Measurements from ENCODE around the gene KCNN1.
A peak's percentile ranks its signal among the peaks of the same experiment; 100 is the strongest.

KCNN1 gene

GRCh38 chr19:18029617-18030338 is 62.9 kb downstream of the KCNN1 start (continued):
- TF ChIP-seq ZNF704 (tag by site-specific recombination; IDR thresholded peaks at IDR 0.05), result no peak
- no peak for TF ChIP-seq ZNF239 (tag by site-specific recombination; IDR thresholded peaks at IDR 0.05)
- TF ChIP-seq ZNF768 (tag by site-specific recombination; IDR thresholded peaks at IDR 0.05), result peak; percentile 95; the same call in 1 of the 2 replicates
- peak; percentile 100 for TF ChIP-seq ZNF792 (tag by site-specific recombination; IDR thresholded peaks at IDR 0.05)
- no peak for TF ChIP-seq ZNF175 (tag by site-specific recombination; IDR thresholded peaks at IDR 0.05)
- no peak for TF ChIP-seq ZNF423 (tag by site-specific recombination; IDR thresholded peaks at IDR 0.05)
- TF ChIP-seq ZNF133 (tag by site-specific recombination; IDR thresholded peaks at IDR 0.05), result no peak
- peak; percentile 53; the same call in 1 of the 2 replicates for TF ChIP-seq ZIC2 (tag by site-specific recombination; IDR thresholded peaks at IDR 0.05)
- no peak for TF ChIP-seq ZNF561 (tag by site-specific recombination; IDR thresholded peaks at IDR 0.05; ENCODE audit: borderline replicate concordance)
- peak; percentile 29; the same call in 1 of the 2 replicates for TF ChIP-seq KLF16 (tag by site-specific recombination; IDR thresholded peaks at IDR 0.05)
- TF ChIP-seq ZNF398 (tag by site-specific recombination; IDR thresholded peaks at IDR 0.05), result no peak
- TF ChIP-seq ZNF548 (tag by site-specific recombination; IDR thresholded peaks at IDR 0.05), result no peak
- no peak for TF ChIP-seq ZNF350 (tag by site-specific recombination; IDR thresholded peaks at IDR 0.05)
- TF ChIP-seq BCL11A (tag by site-specific recombination; IDR thresholded peaks at IDR 0.05; ENCODE audit: low read depth), result 0 out of 2 replicates have a peak, but pooled peaks have one; percentile 26
- no peak for TF ChIP-seq ZFP37 (tag by site-specific recombination; IDR thresholded peaks at IDR 0.05)
- TF ChIP-seq KLF10 (tag by site-specific recombination; IDR thresholded peaks at IDR 0.05), result no peak
- TF ChIP-seq ZNF2 (tag by site-specific recombination; IDR thresholded peaks at IDR 0.05), result no peak
- TF ChIP-seq ZNF24 (tag by site-specific recombination; IDR thresholded peaks at IDR 0.05), result 0 out of 2 replicates have a peak, but pooled peaks have one; percentile 42
- TF ChIP-seq, protein P1, sequence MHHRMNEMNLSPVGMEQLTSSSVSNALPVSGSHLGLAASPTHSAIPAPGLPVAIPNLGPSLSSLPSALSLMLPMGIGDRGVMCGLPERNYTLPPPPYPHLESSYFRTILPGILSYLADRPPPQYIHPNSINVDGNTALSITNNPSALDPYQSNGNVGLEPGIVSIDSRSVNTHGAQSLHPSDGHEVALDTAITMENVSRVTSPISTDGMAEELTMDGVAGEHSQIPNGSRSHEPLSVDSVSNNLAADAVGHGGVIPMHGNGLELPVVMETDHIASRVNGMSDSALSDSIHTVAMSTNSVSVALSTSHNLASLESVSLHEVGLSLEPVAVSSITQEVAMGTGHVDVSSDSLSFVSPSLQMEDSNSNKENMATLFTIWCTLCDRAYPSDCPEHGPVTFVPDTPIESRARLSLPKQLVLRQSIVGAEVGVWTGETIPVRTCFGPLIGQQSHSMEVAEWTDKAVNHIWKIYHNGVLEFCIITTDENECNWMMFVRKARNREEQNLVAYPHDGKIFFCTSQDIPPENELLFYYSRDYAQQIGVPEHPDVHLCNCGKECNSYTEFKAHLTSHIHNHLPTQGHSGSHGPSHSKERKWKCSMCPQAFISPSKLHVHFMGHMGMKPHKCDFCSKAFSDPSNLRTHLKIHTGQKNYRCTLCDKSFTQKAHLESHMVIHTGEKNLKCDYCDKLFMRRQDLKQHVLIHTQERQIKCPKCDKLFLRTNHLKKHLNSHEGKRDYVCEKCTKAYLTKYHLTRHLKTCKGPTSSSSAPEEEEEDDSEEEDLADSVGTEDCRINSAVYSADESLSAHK (tag by site-specific recombination; IDR thresholded peaks at IDR 0.05), result no peak
- TF ChIP-seq ZBTB48 (tag by site-specific recombination; IDR thresholded peaks at IDR 0.05), result no peak
- no peak for TF ChIP-seq ZNF830 (tag by site-specific recombination; IDR thresholded peaks at IDR 0.05; ENCODE audit: low read depth)
- TF ChIP-seq ZNF37A (tag by site-specific recombination; IDR thresholded peaks at IDR 0.05), result no peak
- no peak for TF ChIP-seq OVOL3 (tag by site-specific recombination; IDR thresholded peaks at IDR 0.05)
- TF ChIP-seq, protein P2, sequence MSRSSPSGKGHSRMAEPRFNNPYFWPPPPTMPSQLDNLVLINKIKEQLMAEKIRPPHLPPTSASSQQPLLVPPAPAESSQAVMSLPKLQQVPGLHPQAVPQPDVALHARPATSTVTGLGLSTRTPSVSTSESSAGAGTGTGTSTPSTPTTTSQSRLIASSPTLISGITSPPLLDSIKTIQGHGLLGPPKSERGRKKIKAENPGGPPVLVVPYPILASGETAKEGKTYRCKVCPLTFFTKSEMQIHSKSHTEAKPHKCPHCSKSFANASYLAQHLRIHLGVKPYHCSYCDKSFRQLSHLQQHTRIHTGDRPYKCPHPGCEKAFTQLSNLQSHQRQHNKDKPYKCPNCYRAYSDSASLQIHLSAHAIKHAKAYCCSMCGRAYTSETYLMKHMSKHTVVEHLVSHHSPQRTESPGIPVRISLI (tag by site-specific recombination; IDR thresholded peaks at IDR 0.05), result peak; percentile 95
- no peak for TF ChIP-seq ZNF621 (tag by site-specific recombination; IDR thresholded peaks at IDR 0.05)
- TF ChIP-seq ZNF169 (tag by site-specific recombination; IDR thresholded peaks at IDR 0.05), result no peak
- peak; percentile 57 for TF ChIP-seq ZBTB21 (tag by site-specific recombination; IDR thresholded peaks at IDR 0.05)
- TF ChIP-seq, protein P3, sequence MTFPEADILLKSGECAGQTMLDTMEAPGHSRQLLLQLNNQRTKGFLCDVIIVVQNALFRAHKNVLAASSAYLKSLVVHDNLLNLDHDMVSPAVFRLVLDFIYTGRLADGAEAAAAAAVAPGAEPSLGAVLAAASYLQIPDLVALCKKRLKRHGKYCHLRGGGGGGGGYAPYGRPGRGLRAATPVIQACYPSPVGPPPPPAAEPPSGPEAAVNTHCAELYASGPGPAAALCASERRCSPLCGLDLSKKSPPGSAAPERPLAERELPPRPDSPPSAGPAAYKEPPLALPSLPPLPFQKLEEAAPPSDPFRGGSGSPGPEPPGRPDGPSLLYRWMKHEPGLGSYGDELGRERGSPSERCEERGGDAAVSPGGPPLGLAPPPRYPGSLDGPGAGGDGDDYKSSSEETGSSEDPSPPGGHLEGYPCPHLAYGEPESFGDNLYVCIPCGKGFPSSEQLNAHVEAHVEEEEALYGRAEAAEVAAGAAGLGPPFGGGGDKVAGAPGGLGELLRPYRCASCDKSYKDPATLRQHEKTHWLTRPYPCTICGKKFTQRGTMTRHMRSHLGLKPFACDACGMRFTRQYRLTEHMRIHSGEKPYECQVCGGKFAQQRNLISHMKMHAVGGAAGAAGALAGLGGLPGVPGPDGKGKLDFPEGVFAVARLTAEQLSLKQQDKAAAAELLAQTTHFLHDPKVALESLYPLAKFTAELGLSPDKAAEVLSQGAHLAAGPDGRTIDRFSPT (tag by site-specific recombination; IDR thresholded peaks at IDR 0.05), result peak; percentile 32; the same call in 1 of the 2 replicates
- no peak for TF ChIP-seq GLI2 (tag by site-specific recombination; IDR thresholded peaks at IDR 0.05; ENCODE audit: borderline replicate concordance, low read depth)
- 0 out of 2 replicates have a peak, but pooled peaks have one; percentile 51 for TF ChIP-seq ZNF449 (tag by site-specific recombination; IDR thresholded peaks at IDR 0.05)
- no peak; the same call in 1 of the 2 replicates for TF ChIP-seq ZNF600 (tag by site-specific recombination; IDR thresholded peaks at IDR 0.05)

All from HEK293 (cell line).